ENCODE results near the gene TAF9.
"Not testable (repeated sequence)": the region's sequence is repeated elsewhere in the genome, so short reads cannot be mapped to it uniquely, and the experiment has no call there.

Gene TAF9

DNA sequence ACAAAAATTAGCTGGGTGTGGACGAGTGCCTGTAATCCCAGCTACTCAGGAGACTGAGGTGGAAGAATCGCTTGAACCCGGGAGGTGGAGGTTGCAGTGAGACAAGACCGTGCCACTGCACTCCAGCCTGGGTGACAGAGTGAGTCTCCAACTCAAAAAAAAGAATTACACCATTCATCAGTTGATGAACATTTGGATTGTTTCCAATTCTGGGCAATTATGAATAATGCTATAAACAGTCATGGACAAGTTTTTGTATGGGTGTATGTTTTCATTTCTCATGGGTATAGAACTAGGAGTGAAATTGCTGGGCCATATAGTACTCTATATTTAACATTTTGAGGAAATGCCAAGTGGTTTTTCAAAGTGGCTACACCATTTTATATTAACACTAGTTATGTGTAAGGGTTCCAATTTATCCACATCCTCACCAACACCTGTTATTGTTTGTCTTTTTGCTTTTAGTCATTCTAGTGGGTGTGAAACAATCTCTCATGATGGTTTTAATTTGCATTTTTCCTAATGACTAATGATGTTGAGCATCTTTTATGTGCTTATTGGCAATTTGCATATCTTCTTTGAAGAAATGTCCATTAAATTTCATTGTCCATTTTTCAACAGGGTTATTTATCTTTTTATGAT lies 27.7 kb downstream of the TAF9 start:
- DNase-seq (ENCODE audit: low read depth in 2 of 3, low spot score in 1 of 3): no peak

DNA sequence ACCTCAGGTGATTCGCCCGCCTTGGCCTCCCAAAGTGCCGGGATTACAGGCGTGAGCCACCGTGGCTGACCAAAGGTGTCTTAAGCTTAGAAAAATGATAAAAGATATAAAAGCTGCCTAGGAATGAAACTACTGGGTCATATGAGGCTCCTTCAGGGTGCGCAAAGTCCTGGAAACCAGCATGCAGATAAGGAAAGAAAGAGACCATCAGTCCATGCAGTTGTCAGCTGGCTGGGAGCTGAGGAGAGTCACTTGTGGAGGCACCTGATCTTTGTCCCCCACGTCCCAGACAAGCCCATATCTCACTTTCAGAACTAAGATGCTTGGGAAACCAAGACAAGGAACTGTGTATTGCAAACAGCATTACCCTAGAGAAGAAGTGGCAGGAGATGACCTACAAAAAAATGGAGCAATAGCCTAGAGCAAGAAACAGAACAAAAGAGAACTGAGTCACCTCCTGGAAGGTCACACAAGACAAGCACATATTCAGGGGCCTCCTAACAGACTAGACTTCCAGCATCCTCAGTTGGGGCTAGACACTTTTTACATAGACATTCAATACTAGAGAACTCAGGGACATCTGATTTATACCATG lies 33.9 kb downstream of the TAF9 start:
- DNase-seq (ENCODE audit: low read depth in 2 of 3, low spot score in 1 of 3): no peak

DNA sequence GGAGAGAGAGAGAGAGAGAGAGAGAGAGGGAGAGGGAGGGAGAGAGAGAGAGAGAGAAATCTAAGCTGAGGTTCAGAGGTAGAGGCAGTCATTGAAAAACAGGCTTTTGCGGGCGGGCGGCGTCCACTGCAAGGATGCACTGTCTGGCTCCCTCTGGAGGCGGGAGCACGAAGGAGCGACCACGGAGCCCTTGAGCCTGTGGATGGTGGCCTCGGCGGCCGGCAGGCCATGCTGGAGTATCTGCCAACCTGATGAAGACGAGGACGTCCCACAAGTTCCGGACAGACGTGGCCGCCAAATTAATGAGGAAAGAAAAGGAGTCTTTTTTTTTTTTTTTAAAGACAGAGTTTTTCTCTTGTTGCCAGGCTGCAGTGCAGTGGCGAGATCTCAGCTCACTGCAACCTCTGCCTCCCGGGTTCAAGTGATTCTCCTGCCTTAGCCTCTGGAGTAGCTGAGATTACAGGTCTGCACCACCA lies 34.5 kb downstream of the TAF9 start:
- DNase-seq (ENCODE audit: low read depth in 2 of 3, low spot score in 1 of 3): peak; percentile 61 to 74 (median 71)

DNA sequence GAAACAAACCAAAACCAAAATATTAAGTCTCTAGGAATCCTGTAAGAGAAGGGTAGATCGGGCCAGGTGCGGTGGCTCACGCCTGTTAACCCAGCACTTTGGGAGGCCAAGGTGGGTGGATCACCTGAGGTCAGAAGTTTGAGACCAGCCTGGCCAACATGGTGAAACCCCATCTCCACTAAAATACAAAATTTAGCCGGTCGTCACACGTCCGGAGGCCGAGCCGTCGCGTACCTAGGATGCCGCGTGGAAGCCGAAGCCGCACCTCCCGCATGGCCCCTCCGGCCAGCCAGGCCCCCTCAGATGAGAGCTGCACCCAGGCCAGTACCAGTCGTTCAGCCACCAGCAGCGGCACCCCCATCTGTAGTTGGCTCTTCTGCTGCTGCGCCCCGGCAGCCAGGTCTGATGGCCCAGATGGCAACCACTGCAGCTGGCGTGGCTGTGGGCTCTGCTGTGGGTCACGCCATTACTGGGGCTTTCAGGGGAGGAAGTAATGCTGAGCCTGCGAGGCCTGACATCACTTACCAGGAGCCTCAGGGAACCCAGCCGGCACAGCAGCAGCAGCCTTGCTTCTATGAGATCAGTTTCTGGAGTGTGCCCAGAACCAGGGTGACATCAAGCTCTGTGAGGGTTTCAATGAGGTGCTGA lies 35.5 kb downstream of the TAF9 start:
- DNase-seq (ENCODE audit: low read depth in 2 of 3, low spot score in 1 of 3): not testable (repeated sequence)

DNA sequence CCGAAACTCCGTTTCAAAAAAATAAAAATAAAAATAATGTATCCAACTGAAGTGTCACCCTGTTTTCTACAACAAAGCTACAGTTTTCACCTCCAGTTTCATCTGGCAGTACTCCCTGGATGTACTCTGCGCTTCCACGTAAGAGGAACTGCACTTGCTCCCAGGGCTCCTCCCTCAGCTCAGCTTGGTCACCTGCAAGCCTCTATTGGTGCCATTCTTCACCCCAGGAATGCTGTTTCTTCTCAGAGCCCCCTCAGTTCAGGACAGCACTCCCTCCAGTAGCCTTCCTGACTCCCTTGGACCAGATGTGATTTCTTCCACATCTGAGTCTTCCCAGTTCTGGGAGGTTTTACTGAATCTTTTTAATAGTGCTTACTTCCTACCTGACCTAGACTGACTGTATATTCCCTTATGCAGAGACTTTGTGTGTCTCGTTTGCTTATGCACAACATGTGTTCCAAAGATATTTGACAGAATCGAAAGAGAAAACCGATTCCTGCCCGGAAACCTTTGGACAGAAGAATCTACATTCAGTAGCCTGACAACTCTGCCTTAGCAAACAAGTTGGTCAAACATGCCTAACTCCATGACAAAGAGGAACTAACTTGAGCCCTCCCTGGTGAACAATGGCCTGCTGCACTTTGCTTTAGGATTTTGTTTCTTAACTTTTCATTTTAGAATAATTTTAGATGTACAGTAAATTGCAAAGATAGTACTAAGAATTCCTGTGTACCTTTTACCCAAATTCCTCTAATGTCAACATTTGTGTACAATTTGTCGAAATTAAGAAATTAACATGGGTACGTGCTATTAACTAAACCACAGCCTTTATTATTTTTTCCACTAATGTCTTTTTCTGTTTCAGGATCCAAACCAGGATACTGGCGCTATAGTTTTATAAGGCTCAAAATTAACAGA lies 37.5 kb downstream of the TAF9 start:
- DNase-seq (ENCODE audit: low read depth in 2 of 3, low spot score in 1 of 3): no peak

DNA sequence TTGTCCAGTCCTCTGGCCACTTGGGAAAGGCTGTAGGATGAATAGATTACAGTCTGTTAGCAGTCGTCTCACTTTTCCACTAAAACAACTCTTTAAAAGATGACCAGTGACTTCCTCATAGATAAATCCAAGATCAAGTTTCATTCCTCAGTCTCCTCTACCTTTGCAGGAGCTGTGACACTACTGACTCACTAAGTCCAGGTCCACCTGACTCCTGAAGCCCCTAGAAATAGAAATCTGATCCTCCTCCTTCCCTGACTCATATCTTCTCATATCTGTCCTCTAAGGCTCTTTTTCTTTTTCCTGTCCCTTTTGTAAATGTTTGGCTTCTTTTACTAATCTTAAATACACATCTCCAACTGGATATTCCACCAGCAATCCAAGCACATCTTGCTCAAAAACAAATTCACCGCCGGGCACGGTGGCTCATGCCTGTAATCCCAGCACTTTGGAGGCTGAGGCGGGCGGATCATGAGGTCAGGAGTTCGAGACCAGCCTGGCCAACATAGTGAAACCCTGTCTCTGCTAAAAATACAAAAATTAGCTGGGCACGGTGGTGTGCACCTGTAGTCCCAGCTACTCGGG lies 39.3 kb downstream of the TAF9 start:
- DNase-seq (ENCODE audit: low read depth in 2 of 3, low spot score in 1 of 3): no peak

DNA sequence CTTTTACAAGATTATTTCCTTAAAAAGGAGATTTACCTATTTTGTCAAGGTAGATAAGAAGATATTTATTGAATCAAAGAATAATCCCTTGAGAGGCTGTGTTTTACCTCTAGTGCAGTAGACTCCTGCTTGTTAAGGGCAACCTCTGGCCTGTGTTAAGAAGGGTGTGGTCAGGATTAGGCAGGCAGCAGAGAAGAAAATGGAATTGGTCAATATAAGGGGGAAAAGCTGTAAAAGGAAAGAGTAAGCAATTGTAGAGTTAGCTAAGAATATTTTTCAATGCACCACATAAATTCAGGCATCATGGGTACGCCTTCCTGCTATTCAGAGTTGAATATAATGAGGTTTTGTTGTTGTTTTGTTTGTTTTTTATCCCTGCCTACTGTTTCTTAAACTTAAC lies 43.0 kb downstream of the TAF9 start:
- DNase-seq (ENCODE audit: low read depth in 2 of 3, low spot score in 1 of 3): no peak

DNA sequence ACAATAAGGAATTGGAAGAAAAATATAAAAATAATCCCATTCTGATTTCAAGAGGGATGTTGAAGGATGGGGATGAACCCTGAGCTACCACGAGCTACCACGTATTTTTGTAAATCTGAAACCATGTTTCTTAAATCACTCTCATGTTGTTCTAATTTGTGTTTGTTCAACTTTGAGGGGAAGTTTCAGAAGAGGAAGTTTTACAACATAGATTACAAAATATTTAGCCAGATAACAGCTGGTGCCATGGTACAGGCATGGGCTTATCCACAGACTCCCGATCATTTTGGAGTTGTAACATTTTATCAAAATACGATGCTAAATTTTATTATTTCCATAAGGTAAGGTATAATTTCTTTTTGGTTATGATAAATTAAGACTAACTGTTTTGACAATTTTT lies 51.9 kb downstream of the TAF9 start:
- no peak for DNase-seq (ENCODE audit: low read depth in 2 of 3, low spot score in 1 of 3)

DNA sequence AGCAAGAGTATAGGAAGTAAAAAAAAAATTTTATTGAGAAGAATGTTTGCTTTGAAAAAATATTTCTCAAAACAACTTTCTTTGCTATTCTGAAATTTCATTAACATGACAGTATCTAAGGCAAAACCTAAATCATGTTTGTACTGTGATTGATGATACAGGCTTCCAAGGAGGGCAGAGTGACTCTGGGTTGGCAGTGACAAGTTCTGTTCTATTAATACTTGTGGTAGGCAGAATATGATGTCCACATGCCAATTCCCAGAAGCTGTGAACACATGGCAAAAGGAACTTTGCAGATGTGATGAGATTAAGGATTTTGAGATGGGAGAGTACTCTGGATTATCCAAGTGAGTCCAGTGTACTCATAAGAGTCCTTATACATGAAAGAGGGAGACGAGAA lies 53.3 kb downstream of the TAF9 start:
- no peak for DNase-seq (ENCODE audit: low read depth in 2 of 3, low spot score in 1 of 3)
